Measurements from ENCODE around the gene MBNL2.

Gene MBNL2

GRCh38 chr13:97212004-97212403, 10.1 kb upstream of the MBNL2 start:
- DNase-seq = no peak

- DNase-seq = no peak
Measured at GRCh38 chr13:97212601-97213040, 9.5 kb upstream of the MBNL2 start.

- no peak for DNase-seq
Measured at GRCh38 chr13:97214921-97215320, 7.2 kb upstream of the MBNL2 start.

GRCh38 chr13:97215325-97215724, 6.8 kb upstream of the MBNL2 start:
- DNase-seq = no peak

DNA sequence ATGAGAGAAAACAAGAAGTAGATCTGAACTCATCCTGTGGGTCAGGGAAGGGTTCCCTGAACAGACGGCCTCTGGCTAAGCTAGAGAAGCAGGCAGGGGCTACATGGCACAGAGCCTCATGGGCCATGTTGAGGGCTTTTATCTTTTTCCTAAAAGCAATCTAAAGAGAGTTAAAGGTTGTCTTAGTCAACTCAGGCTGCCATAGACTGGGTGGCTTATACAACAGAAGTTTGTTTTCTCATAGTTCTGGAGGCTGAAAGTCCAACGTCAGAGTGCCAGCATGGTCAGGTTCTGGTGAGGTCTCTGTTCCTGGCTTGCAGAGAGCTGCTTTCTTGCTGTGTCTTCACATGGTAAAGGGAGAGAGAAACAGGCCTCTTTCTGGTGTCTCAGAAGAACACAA, 2.9 kb upstream of the MBNL2 start:
- no peak for DNase-seq

GRCh38 chr13:97220151-97220900, 1.8 kb upstream of the MBNL2 start:
- no peak for DNase-seq

- DNase-seq = no peak
Measured at GRCh38 chr13:97221046-97221445, 1.1 kb upstream of the MBNL2 start.

GRCh38 chr13:97221466-97221865, 667 bp upstream of the MBNL2 start:
- no peak for DNase-seq

GRCh38 chr13:97223037-97223710, 1.0 kb downstream of the MBNL2 start:
- no peak for DNase-seq

DNA sequence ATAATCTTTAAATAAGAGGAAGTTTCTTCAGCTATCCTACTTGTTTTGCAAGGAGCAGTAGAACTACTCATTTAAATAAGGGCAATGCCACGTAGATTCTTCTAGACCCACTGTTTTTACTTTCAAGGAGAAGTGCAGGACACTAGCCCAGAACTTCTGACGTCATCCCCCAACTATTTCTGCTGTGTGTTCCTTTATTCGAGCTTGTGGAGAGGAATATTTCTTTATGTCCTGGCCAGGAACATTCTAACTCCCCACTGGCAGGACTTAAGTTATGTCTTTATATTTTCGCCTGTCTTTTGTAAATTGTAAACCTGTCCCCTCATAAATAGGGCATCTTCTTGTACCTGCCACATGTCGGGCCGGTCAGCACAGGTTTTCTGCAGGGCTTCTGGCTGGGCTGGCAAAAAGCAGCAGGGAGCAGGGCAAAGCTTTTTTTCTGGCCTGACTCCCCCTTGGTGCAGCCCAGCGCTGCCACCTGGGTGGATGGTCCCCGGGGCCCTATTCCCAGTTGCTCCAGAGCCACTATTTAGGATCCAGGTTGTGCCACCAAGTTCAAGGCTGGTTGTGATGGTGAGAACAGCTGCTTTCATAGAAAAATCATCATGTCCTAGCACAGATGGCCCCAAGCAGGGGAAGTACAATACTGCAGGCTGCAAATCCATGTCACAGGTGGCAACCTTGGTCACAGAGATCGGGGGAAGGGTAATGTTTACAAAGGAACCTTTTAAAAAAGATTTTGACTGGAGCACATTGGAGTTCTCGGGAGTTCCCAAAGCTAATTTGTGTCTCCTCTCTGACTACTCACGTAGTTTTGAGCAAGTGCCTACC, 1.8 kb downstream of the MBNL2 start:
- peak; percentile 66 for DNase-seq

- DNase-seq = peak; percentile 75
Measured at GRCh38 chr13:97224544-97225300, 2.6 kb downstream of the MBNL2 start.

GRCh38 chr13:97225533-97225932, 3.4 kb downstream of the MBNL2 start:
- DNase-seq = no peak

GRCh38 chr13:97226013-97226412, 3.9 kb downstream of the MBNL2 start:
- peak; percentile 64 for DNase-seq

DNA sequence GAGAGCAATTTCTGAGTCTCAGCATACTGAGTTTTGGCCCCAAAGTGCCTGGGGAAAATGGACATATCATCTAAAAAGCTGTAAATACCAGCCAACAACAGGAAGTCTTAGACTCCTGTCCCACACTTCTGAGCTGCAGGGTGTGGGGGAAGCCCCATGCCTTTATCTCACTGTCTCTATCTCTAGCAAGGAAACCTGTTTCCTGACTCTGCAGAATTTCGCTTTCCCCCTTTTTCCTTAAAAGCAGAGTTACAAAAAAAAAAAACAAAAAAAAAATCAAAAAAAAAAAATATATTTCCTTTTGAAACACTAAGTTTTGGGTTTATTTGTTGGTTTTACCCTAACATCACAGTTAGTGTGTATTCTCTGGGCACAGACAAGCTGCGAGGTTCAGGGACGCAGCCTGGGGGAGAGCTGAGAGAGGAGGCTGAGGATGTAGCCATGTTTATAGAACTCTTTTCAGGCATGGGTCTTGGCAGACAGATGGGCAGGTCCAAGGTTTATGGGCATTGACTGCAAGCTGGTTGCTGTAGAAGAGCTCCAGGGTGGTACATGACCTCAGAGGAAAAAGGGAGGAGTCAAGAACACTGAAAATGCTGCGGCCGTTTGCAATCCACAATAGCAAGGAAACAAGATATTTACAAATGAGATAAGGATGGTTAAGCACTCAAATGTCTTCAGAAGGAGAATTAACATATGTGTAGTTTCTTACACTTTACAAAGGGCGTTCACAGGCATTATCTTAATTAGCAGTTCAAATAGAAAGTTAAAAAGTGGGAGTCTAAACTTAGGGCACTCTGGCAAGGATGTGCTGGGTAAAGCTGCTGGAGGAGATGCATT, 4.9 kb downstream of the MBNL2 start:
- DNase-seq = peak; percentile 80

DNA sequence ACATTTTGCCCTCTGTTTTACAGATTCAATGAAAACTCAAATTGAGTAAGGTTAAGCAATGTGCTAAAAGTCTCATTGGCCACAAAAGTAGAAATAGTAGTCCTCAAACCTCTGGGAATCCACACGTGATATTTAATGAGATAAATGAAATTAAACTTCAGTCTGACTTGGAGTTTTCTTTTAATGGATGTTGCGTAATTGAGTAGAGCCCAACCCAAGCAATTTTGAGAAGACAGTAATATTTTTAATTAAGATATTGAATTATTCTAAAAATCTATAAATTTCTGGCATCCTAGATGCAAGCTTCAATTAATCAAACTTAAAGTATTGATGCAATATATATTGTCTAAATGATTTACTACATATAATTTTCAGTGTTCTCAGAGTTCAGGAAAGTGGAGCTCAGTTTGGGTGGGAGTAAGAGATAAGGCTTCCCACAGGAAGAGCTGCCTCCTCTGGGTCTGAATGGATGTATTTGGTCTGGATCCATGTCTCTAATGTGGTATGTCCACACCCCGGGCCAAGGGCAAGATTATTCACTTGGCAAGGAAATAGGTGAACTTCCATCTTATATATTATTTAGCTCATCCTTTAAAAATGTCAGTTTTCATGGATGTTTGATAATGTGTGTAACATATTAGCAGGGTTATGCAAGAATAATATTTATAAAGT, 6.9 kb downstream of the MBNL2 start:
- DNase-seq = no peak

DNA sequence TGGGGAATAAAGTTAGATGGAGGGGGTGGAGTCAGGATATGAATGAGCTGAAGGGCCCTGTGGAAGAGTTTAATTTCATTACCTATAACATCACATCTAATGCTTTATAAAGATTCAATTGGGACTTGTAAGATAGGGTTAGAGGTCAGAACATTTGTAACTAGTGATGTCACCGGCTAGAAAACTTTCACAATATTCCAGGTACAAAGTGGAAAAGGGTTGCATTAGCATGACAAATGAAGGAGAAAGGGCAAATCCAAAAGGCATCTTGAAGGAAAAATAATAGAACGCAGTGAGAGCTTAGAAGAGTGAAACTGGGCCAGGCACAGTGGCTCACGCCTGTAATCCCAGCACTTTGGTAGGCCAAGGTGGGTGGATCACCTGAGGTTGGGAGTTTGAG, 7.6 kb downstream of the MBNL2 start:
- no peak for DNase-seq

- DNase-seq = no peak
Measured at GRCh38 chr13:97231118-97231828, 9.1 kb downstream of the MBNL2 start.

GRCh38 chr13:97231829-97232196, 9.7 kb downstream of the MBNL2 start:
- DNase-seq = no peak

DNA sequence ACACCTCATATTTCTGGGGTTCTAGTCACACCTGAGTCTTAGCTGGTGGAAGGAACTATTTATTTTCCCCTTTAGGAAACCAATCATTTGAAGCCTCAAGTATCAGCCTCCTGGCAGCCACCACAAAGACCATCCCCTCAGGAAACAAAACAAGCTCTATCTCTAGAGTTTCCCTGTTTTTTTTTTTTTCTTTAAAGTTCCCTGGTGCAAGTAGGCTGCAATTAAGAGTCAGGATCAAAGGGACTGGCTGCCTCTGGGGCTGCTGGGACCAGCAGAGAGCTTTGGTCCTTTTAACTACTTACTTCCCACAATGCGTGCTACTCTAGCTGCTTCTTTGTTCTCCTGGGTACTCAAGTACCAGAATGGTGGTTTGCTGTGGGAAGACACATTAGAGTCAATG, 11.4 kb downstream of the MBNL2 start:
- DNase-seq = no peak

- no peak for DNase-seq
Measured at GRCh38 chr13:97234236-97234635, 12.1 kb downstream of the MBNL2 start.

GRCh38 chr13:97234742-97235141, 12.6 kb downstream of the MBNL2 start:
- DNase-seq = no peak
